Fibroblast of skin of left biceps (primary cell): ENCODE measurements around the gene ABAT.
"Not testable (repeated sequence)": the region's sequence is repeated elsewhere in the genome, so short reads cannot be mapped to it uniquely, and the experiment has no call there.

Experiments
- DNase-seq, 2 experiments: peaks; one replicate each; pipeline ENCODE4 v3.0.0-alpha.2; 2013; ENCODE audit warnings: low read depth in 2 of 2

ABAT gene

GRCh38 chr16:8742068-8742467 lies 67.7 kb downstream of the ABAT start:
- no peak for DNase-seq

- not testable (repeated sequence) for DNase-seq
These were observed 74.5 kb downstream of the ABAT start for GRCh38 chr16:8748944-8749343.

GRCh38 chr16:8751481-8752311 lies 77.3 kb downstream of the ABAT start:
- peak; percentile 74 to 78 for DNase-seq

GRCh38 chr16:8752706-8753105 lies 78.3 kb downstream of the ABAT start:
- DNase-seq: no peak

- DNase-seq: no peak
These were observed 79.1 kb downstream of the ABAT start for GRCh38 chr16:8753416-8754054.

GRCh38 chr16:8756755-8757154 lies 82.3 kb downstream of the ABAT start:
- DNase-seq: no peak

- no peak for DNase-seq
These were observed 83.6 kb downstream of the ABAT start for GRCh38 chr16:8758022-8758421.

GRCh38 chr16:8760021-8760420 lies 85.6 kb downstream of the ABAT start:
- DNase-seq: no peak

GRCh38 chr16:8761078-8761477 lies 86.7 kb downstream of the ABAT start:
- DNase-seq: no peak

GRCh38 chr16:8762254-8762653 lies 87.8 kb downstream of the ABAT start:
- no peak for DNase-seq

- DNase-seq: no peak
These were observed 88.7 kb downstream of the ABAT start for GRCh38 chr16:8763083-8763482.

- no peak for DNase-seq
These were observed 89.5 kb downstream of the ABAT start for GRCh38 chr16:8763899-8764298.

- no peak for DNase-seq
These were observed 90.3 kb downstream of the ABAT start for GRCh38 chr16:8764525-8765250.

GRCh38 chr16:8767176-8767575 lies 92.8 kb downstream of the ABAT start:
- DNase-seq: no peak

GRCh38 chr16:8768283-8768682 lies 93.9 kb downstream of the ABAT start:
- no peak for DNase-seq

- DNase-seq: no peak
These were observed 94.3 kb downstream of the ABAT start for GRCh38 chr16:8768692-8769091.

- DNase-seq: no peak
These were observed 99.1 kb downstream of the ABAT start for GRCh38 chr16:8773537-8773936.

- no peak for DNase-seq
These were observed 99.8 kb downstream of the ABAT start for GRCh38 chr16:8774208-8774607.

GRCh38 chr16:8775359-8775758 lies 100.9 kb downstream of the ABAT start:
- DNase-seq: no peak

GRCh38 chr16:8776129-8776584 lies 101.7 kb downstream of the ABAT start:
- no peak for DNase-seq

GRCh38 chr16:8777217-8777616 lies 102.8 kb downstream of the ABAT start:
- DNase-seq: no peak

GRCh38 chr16:8781797-8782196 lies 107.4 kb downstream of the ABAT start:
- no peak for DNase-seq

GRCh38 chr16:8782673-8783072 lies 108.3 kb downstream of the ABAT start:
- DNase-seq: no peak
